A673 (cell line): ENCODE data around the gene MEGF11. TPM values are rescaled to one million over a fixed set of nuclear protein-coding genes. Genes with fewer than 3 reads are reported as not detected.

Experiments
- BruUV-seq: library from RNA; stranded (reverse); fragments of 400-500 nt; replicated peaks from 2 replicates; lab custom pipeline; 2021; lab: Mats Ljungman, UMichigan
- CTCF ChIA-PET: fragments of 300-600 bp; sonication (Branson Sonifier 250); formaldehyde crosslinking; loops from one replicate; lab custom pipeline; 2022; ENCODE audit warnings: antibody characterized with exemption; lab: Charles Lee
- POLR2A ChIA-PET: fragments of 300-600 bp; sonication (Branson Sonifier 250); formaldehyde crosslinking; loops from one replicate; lab custom pipeline; 2022; ENCODE audit warnings: antibody characterized with exemption; ENCODE audit not compliant: low non-redundant PET; lab: Charles Lee
- DNase-seq: peaks from one replicate; pipeline ENCODE4 v3.0.0-alpha.2; 2015; ENCODE audit warnings: low spot score
- H3K27ac ChIP-seq: fragments of 200-600 bp; sonication (generic); 2 replicates; pipeline ENCODE4 v1.5.1; 2016; ENCODE audit warnings: mixed run types, low read depth, mild to moderate bottlenecking, mixed read lengths, antibody characterized with exemption, low read length; ENCODE audit not compliant: poor library complexity, severe bottlenecking
- H3K27me3 ChIP-seq: fragments of 200-600 bp; sonication (generic); replicated peaks from 2 replicates; pipeline ENCODE4 v1.6.1; 2017; ENCODE audit warnings: mixed run types, low read depth, mild to moderate bottlenecking, mixed read lengths, antibody characterized with exemption, low read length; ENCODE audit not compliant: insufficient read depth, poor library complexity
- H3K36me3 ChIP-seq: fragments of 200-600 bp; sonication (generic); 2 replicates; pipeline ENCODE4 v1.6.1; 2016; ENCODE audit warnings: mixed run types, mild to moderate bottlenecking, mixed read lengths, antibody characterized with exemption, low read length; ENCODE audit not compliant: insufficient read depth, poor library complexity, severe bottlenecking
- H3K4me1 ChIP-seq: fragments of 200-600 bp; sonication (generic); 2 replicates; pipeline ENCODE4 v1.6.1; 2017; ENCODE audit warnings: mixed run types, mild to moderate bottlenecking, mixed read lengths, antibody characterized with exemption, low read length; ENCODE audit not compliant: insufficient read depth, poor library complexity, severe bottlenecking
- H3K4me3 ChIP-seq: fragments of 200-600 bp; sonication (generic); 2 replicates; pipeline ENCODE4 v1.5.1; 2016; ENCODE audit warnings: low read depth, mixed run types, mild to moderate bottlenecking, mixed read lengths, low read length; ENCODE audit not compliant: poor library complexity, severe bottlenecking
- H3K9me3 ChIP-seq: fragments of 200-600 bp; sonication (generic); 2 replicates; pipeline ENCODE4 v1.6.1; 2016; ENCODE audit warnings: mixed run types, low read depth, mild to moderate bottlenecking, mixed read lengths, antibody characterized with exemption, low read length; ENCODE audit not compliant: poor library complexity, severe bottlenecking
- EZH2 ChIP-seq: fragments of 200-600 bp; sonication (generic); IDR thresholded peaks from 2 replicates; pipeline ENCODE4 v1.6.1; 2017; ENCODE audit warnings: borderline replicate concordance, low read depth, mild to moderate bottlenecking, mixed read lengths, antibody characterized with exemption, low read length; ENCODE audit not compliant: poor library complexity, severe bottlenecking
- intact Hi-C: fragments of 100-400 bp; cut with micrococcal nuclease; formaldehyde crosslinking; loops from one replicate; pipeline ENCODE4 v1.10.0; 2022; ENCODE audit not compliant: unreplicated experiment
- total RNA-seq: library from RNA; stranded (reverse); gene quantifications from 2 replicates; pipeline ENCODE4 v1.2.3, GENCODE V29; 2021
- TF ChIP-seq, protein P1 (sequence below): fragments of 300-800, 200-600 bp; sonication (generic); conservative IDR thresholded peaks from 2 replicates; pipeline ENCODE4 v1.5.1; 2017; ENCODE audit warnings: low read depth, mild to moderate bottlenecking, antibody characterized with exemption, low read length, moderate library complexity, mixed read lengths

MEGF11 gene
- total RNA-seq, 1 experiment from 2014 or later, result 0.43 TPM

DNA sequence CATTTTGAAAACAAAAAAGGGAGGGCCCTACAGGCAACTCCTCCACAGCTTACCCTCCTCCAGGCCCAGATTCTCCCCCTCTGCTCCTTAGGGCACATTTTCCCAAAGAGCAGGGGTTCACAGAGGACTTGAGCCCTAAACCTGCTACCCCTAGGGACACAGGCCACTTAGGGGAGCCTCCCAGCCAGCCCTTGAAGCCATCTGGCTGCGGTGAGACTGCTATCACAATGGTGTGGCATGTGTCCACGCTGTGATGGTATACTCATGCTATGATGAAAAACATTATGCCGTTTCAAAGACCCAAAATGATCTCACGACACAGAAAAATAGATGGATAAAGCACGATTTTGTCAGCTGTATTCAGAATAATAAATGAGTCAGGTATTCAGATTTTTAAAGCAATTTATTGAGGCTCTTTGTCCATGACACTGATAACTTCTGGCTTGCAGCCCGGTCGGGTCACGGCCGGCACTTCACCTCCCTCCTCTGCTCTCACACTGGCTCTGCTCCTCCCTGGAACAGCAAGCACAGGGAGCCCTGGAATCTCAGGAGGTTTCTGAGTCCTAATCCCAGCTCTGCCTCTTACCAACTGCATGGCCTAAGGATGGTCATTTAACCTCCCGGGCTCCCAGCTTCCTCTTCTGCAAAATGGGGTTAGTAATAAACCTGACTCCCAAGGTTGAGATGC, 115.3 kb downstream of the MEGF11 start:
- ChIA-PET POLR2A (no interaction called here), CTCF (interaction anchor here (0.7 kb wide), 1 partner anchor 154 kb away, joined by 6 read pairs; no protein-coding TSS in a partner anchor)
- no TSS peak for BruUV-seq
- DNase-seq, result no peak
- H3K4me1 ChIP-seq, result no peaks in the 10 kb centered on the region
- no peaks in the 10 kb centered on the region for H3K27me3 ChIP-seq
- no peaks in the 10 kb centered on the region for H3K36me3 ChIP-seq
- TF ChIP-seq EZH2, result no peak
- TF ChIP-seq, protein P1, sequence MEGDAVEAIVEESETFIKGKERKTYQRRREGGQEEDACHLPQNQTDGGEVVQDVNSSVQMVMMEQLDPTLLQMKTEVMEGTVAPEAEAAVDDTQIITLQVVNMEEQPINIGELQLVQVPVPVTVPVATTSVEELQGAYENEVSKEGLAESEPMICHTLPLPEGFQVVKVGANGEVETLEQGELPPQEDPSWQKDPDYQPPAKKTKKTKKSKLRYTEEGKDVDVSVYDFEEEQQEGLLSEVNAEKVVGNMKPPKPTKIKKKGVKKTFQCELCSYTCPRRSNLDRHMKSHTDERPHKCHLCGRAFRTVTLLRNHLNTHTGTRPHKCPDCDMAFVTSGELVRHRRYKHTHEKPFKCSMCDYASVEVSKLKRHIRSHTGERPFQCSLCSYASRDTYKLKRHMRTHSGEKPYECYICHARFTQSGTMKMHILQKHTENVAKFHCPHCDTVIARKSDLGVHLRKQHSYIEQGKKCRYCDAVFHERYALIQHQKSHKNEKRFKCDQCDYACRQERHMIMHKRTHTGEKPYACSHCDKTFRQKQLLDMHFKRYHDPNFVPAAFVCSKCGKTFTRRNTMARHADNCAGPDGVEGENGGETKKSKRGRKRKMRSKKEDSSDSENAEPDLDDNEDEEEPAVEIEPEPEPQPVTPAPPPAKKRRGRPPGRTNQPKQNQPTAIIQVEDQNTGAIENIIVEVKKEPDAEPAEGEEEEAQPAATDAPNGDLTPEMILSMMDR, result no peak
- no peaks in the 10 kb centered on the region for H3K9me3 ChIP-seq
- no peak overlapping the region for H3K4me3 ChIP-seq
- H3K27ac ChIP-seq, result no peak overlapping the region
- intact Hi-C loops, result no loop called here

DNA sequence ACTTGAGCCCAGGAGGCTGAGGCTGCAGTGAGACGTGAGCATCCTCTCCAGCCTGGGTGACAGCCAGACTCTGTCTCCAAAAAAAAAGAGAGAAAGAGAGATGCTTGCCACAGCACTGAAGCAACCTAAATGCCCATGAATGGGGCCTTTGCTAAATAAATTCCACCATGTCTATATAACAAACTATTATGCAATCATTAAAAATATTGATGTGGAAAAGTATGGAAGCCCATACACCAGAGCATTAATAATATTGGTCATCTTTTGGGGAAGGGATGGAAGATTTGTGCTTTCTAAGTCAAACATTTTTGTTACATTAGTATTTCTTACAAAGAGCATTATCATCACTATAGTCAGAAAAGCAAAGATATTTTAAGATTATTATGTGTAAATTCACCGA, 116.6 kb downstream of the MEGF11 start:
- Histone ChIP-seq H3K4me1 (peaks cover 4% of the 10 kb centered on the region), H3K4me3 (no peak overlapping the region), H3K27ac (no peak overlapping the region), H3K36me3 (no peaks in the 10 kb centered on the region), H3K9me3 (no peaks in the 10 kb centered on the region), H3K27me3 (no peaks in the 10 kb centered on the region)
- DNase-seq, result no peak
- BruUV-seq, result no TSS peak
- ChIA-PET CTCF (no interaction called here), POLR2A (no interaction called here)
- intact Hi-C loops, result no loop called here
- TF ChIP-seq, protein P1, result no peak
- no peak for TF ChIP-seq EZH2

DNA sequence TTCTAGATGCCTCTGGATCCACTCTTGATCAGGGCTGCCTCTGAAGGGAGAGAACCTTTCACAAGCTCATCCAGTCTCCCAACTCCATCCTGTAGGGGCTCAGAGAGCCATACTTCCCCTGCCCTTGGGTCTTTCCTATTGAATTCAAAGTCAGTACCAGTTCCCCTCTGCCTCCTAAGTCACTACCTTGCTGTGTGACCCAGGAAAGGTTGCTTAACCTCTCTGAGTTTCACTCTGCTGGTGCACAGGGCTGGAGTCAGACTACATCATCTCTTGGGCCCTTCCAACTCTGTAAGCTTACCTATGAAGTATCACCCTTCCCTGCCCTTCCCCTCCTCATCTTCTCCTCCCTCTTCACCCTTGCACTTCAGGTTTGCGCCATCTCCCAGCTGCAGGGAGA, 117.9 kb downstream of the MEGF11 start:
- Histone ChIP-seq H3K27ac (no peak overlapping the region), H3K4me3 (no peak overlapping the region), H3K4me1 (peaks cover 14% of the 10 kb centered on the region), H3K27me3 (no peaks in the 10 kb centered on the region), H3K36me3 (no peaks in the 10 kb centered on the region), H3K9me3 (no peaks in the 10 kb centered on the region)
- ChIA-PET CTCF (no interaction called here), POLR2A (no interaction called here)
- no peak for TF ChIP-seq EZH2
- TF ChIP-seq, protein P1, result no peak
- intact Hi-C loops, result no loop called here
- no TSS peak for BruUV-seq
- DNase-seq, result no peak
